Activated T-cell treated with anti-CD3 and anti-CD28 coated beads, Interleukin-2, amount 50 U/mL, for 48 hours (primary cell): ENCODE measurements around the gene PTPRCAP.

Source experiments
- DNase-seq, 2 experiments: peaks; one replicate each; pipeline ENCODE4 v3.0.0-alpha.2; 2020

Gene PTPRCAP

GRCh38 chr11:67423891-67424613, 13.4 kb downstream of the PTPRCAP start:
- no peak for DNase-seq

GRCh38 chr11:67423466-67423865, 14.0 kb downstream of the PTPRCAP start:
- DNase-seq = no peak

GRCh38 chr11:67422891-67423290, 14.6 kb downstream of the PTPRCAP start:
- no peak for DNase-seq

- DNase-seq = no peak
Measured at GRCh38 chr11:67421430-67422031, 16.0 kb downstream of the PTPRCAP start.

- peak; percentile 99 to 100 for DNase-seq
Measured at GRCh38 chr11:67420646-67421429, 16.6 kb downstream of the PTPRCAP start.

GRCh38 chr11:67420147-67420645, 17.3 kb downstream of the PTPRCAP start:
- DNase-seq = peak; percentile 58 to 65

GRCh38 chr11:67419325-67420049, 18.0 kb downstream of the PTPRCAP start:
- peak in 1 of 2 experiments; percentile 41 for DNase-seq

GRCh38 chr11:67418476-67419281, 18.8 kb downstream of the PTPRCAP start:
- DNase-seq = peak; percentile 53 to 59

GRCh38 chr11:67417425-67417824, 20.1 kb downstream of the PTPRCAP start:
- DNase-seq = no peak

- peak in 1 of 2 experiments; percentile 62 for DNase-seq
Measured at GRCh38 chr11:67416416-67417335, 20.8 kb downstream of the PTPRCAP start.

GRCh38 chr11:67415501-67416304, 21.8 kb downstream of the PTPRCAP start, which contains the start of gene CARNS1:
TSS of gene CARNS1 (plus strand) at chr11:67415678. CDS start at chr11:67416200, 522 bp downstream.
- peak in 1 of 2 experiments; percentile 41 for DNase-seq

GRCh38 chr11:67413266-67413849, 24.1 kb downstream of the PTPRCAP start:
- DNase-seq = peak in 1 of 2 experiments; percentile 25

- peak in 1 of 2 experiments; percentile 24 for DNase-seq
Measured at GRCh38 chr11:67412495-67413179, 24.8 kb downstream of the PTPRCAP start.

GRCh38 chr11:67411785-67412152, 25.7 kb downstream of the PTPRCAP start:
- peak in 1 of 2 experiments; percentile 33 for DNase-seq

- DNase-seq = no peak
Measured at GRCh38 chr11:67410984-67411784, 26.3 kb downstream of the PTPRCAP start.

GRCh38 chr11:67410369-67410831, 27.1 kb downstream of the PTPRCAP start:
- no peak for DNase-seq

- DNase-seq = no peak
Measured at GRCh38 chr11:67409781-67410368, 27.6 kb downstream of the PTPRCAP start.
